HG02678 (cell line): ENCODE data around the gene MCRIP1.

Experiments used
- ATAC-seq: cut with Tn5 transposase; IDR thresholded peaks from one replicate; pipeline ENCODE4 v1.9.1; 2021; ENCODE audit warnings: mild to moderate bottlenecking, moderate library complexity; ENCODE audit not compliant: unreplicated experiment

The MCRIP1 gene

DNA sequence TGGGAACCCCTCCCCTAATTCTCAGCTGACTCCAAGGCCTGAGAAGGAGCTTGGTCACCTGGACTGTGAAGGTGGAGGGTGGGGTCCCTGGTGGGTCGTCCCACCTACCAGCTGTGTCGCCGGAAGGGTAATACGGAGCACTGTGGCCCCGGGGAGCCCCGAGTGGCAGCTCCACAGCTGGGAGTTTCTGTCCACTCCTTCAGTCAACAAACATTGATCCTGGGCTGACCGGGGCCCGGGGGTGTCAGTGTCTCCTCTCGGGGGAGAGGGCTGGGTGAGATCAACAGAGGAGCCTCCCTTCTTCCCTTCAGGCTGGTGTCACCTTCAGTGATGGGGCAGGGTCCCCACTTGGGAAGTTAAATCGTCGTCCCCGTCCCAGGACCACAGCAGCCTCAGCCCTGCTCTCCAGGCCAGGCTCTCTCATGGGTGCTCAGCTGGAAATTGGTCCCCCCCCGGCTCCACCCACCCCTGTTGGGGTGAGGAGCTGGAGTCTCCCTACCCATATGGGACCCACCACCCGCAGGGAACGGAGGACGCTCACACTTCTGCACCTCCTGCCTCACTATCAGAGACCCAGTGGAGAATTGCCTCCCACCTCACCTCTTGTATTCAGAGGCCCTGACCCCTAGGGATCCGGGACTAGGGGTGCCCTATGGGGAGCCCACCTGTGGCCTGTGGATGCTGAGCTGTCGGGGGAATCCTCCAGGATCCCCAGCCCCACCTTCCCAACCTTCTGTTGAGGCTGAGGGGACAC is 27.2 kb downstream of the MCRIP1 start:
- no peak for ATAC-seq

DNA sequence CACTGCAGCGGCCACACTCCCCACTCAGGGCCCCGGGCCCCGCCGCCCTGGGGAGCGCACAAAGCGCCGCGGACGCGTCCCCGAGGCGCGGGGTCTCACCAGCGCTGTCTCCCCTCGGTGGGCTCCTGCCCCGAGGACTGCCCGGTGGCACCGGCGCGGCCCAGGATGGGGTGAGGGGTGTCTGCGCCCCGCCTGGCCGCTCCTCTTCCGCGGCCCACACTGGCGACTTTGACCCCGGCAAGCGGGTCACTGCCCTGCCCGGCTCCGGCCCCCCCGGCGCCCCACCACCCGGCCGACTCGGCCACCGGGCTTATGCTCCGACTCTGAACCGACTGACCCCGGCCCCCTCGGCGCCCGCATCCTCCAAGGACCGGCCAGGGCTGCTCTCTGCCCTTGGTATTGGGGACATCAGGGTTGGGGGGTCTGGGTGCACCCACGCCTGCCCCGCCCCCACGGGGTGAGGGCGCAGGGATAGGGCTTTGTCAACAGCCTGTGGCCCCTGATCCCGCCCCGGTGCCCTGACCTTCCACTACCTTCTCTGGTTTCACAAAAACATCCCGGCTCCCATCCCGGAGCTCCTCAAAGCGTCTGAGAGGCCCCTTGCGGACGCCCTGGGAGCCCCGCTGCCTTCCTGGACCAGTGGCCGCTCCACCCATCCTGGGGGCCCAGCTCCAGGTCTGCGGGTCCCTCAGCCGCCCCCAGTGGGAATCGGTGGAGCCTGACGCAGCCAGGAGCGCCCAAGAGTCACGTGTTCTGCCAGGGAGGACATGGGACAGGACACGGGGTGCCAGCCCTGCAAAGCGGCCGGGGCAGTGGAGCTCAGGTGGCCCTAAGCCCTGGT is 28.3 kb downstream of the MCRIP1 start:
- no peak for ATAC-seq

DNA sequence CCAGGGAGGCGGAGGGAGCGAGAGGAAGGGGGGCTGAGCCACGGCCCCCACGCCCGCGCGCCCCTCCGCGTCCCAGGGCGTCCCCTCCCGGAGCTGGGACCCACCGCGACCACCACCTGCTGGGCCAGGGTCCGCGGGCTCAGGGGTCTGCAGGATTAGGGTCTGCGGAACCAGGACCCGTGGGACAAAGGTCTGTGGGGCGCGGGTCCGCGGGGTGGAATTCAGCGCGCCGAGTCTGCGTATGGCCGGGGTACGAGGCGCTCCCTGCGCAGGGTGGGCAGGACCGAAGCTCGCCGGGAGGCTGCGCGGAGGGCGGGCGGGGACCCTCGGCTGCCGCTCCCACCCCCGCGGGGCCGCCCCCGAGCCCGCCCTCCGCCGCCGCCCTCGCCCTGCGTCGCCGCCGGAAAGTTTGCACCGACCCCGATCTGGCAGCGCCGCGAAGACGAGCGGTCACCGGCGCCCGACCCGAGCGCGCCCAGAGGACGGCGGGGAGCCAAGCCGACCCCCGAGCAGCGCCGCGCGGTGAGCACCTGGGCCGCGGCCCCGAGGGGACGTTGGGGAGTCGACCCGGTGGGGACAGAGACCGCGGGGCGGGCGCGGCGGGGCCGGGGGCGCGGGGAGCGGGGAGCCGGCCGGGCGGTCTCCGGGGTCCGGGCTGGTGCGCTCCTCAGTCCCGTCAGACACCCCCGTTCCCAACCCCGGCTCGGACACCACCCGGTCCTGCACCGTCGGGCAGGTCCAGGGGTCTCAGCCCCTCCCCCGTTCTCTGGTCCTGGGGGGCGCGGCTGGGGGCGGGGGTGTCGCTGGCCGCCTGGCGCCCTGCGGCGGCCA is 29.1 kb downstream of the MCRIP1 start, which contains the start of gene GCGR:
Gene GCGR, plus strand, starts transcription at position 423 of the 831 bp plus-strand sequence. CDS start 4,869 bp downstream, outside the sequence.
- no peak for ATAC-seq

DNA sequence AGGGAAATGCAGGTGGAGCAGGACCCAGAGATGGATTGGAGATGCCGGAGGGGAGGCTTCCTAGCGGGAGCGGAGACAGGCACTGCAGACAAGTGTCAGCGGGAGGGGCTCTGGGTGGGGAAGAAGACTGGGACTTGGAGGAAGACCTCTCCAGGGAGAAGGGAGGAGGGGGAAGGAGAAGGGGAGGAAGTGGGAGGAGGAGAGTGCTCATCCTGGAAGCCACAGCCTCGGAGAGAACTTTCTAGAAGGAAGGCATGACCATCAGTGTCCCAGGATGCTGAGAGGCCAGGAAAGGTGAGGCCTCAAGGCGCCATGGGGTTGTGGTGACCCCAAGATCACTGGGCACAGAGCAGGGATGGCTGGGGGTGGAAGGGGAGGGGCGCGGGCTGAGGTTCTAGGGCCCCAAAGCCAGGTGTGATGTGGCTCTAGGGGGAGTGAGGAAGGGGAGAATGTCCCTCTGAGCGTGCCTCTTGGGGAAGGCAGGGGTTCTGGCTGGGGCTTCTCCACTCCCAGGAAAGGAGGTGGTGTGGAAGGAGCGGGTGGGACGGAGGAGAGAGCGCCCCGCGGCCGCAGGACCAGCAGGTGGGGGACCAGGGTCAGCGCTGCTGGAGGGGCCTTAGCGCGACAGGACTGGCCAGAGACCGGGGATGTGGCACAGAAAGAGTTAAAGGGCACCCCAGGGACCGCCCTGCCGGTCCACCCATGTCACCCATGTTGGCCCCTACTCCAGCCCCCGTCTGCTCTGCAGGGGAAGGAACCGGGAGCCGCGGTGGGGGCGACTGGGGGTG is 30.0 kb downstream of the MCRIP1 start:
- ATAC-seq = no peak

DNA sequence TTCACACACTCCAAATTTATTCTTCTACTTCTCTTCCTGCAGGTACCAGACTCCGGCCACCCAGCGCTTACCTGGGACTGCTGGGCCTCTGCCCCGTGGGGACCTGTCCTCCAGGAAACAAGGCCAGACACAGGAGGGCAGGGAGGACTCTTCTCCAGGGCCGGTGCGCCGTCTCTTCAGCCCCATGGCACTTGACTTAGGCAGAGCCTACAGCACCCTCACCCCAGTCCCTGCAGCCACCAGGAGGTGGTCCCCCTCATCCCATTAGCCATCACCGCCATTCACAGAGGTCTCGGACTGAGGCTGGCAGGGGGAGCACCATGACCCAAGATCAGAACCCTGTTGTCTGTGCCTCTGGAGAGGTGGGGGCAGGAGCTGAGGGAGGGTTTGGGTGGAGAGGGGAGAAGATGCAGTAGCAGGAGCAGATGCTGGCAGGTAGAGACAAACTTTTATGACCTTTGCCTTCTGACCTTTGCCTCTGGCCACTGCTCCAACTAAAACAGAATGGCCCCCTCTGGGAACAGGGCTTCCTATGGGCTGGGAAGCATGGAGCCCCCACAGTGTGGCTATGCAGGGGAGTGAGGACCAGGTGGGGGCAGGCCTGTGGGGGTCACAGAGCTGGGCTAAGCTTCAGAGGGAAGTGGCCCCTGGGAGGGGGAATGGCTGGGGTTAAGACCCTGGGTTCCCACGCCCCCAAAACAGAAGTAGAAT is 30.9 kb downstream of the MCRIP1 start:
- no peak for ATAC-seq

DNA sequence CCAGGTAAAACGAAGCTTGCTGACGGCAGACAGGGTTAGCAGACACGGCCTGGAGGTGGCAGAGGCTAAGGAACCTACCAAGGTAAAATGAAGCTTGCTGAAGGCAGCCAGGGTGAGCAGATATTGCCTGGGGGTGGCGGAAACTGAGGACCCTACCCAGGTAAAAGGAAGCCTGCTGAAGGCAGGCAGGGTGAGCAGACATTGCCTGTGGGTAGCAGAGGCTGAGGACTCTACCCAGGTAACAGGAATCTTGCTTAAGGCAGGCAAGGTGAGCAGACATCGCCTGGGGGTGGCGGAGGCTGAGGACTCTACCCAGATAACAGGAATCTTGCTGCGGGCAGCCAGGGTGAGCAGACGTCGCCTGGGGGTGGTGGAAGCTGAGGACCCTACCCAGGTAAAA is 31.8 kb downstream of the MCRIP1 start:
- ATAC-seq = no peak

DNA sequence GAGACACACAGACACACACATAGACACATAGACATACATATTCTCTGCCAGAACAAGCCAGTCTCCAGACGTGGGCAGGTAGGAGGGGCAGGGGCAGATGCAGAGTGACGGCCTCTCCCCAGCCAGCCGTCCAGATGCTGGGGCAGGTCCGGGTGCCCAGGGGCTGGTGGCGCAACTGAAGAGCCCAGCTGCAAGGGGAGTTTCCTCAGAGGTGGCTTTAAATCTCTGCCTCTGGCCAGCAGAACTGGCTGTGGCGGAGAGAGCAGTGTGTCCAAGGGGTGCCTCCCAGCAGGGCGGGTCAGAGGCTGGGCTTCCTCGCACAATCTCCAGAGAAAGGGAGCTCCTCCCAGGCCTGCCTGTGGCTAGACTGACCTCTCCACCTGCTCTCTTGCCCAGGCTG is 38.6 kb downstream of the MCRIP1 start:
- no peak for ATAC-seq

DNA sequence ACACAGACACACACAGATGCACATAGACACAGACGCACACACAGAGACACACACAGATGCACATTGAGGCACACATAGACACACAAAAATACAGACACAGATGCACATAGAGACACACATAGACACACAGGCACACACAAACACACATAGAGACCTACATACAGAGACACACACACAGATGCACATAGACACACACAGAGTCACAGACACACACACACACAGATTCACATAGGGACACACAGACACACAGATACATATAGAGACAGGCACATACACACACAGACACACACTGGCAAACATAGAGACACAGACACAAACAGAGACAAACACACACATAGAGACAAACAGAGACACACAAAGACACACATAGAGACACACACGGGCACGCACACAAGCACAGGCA is 39.0 kb downstream of the MCRIP1 start:
- no peak for ATAC-seq

DNA sequence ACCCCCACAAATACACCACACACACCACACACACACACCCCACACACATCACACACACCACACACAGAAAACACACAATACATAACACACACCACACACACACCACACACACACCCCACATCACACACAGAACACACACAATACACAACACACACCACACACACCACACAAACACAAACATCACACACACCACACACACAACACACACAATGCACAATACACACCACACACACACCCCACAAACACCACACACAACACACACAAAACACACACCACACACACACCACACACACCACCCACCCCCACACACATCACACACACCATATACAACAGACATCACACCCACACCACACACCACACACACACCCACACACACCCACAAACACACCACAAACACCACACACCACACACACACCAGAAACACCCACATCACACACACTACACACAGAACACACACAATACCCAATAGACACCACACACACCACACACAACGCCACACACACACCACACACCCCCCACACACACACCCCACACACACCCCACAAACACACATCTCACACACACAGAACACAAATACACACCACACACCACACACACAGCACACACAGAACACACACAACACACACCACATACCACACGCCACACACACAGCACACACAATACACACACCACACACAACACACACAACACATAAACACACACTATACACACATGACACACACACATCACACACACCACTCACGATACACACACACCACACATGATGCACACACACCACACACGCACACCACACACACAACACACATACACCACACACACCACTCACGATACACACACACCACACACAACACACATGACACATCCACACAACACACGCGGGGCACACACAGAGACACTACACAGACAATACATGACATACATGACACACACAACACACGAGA is 40.1 kb downstream of the MCRIP1 start:
- no peak for ATAC-seq
